Psoas muscle (tissue), 8 donors: ENCODE measurements around the gene RNF213. TPM values are rescaled to one million over a fixed set of nuclear protein-coding genes. Genes with fewer than 3 reads are reported as not detected.

Experiments
- ATAC-seq, 4 donors: fragments of 200-7000 bp; cut with Tn5 transposase; one replicate each; pipeline ENCODE4 v1.9.1; 2020; ENCODE audit warnings: moderate library complexity in 3 of 4, mild to moderate bottlenecking in 2 of 4
- DNase-seq, 2 donors: peaks; one replicate each; pipeline ENCODE4 v3.0.0-alpha.2; 2020
- H3K27ac ChIP-seq: fragments of 200-600 bp; one replicate; pipeline ENCODE4 v1.8.0; 2022
- H3K27me3 ChIP-seq, 3 donors: fragments of 200-600 bp in 1 of 3; one replicate each; pipeline versions ENCODE4 v1.6.1 to v1.8.0; 2013 to 2022; ENCODE audit warnings: low read length in 2 of 3, mild to moderate bottlenecking in 2 of 3, moderate library complexity in 1 of 3; ENCODE audit not compliant: insufficient read depth in 3 of 3
- H3K36me3 ChIP-seq, 2 donors: fragments of 200-600 bp in 1 of 2; one replicate each; pipeline versions ENCODE4 v1.6.1 to v1.8.0; 2013 to 2022; ENCODE audit warnings: low read depth in 1 of 2, mild to moderate bottlenecking in 1 of 2, moderate library complexity in 1 of 2; ENCODE audit not compliant: insufficient read depth in 1 of 2
- H3K4me1 ChIP-seq: fragments of 200-600 bp; one replicate; pipeline ENCODE4 v1.8.0; 2022
- H3K4me3 ChIP-seq: fragments of 200-600 bp; one replicate; pipeline ENCODE4 v1.8.0; 2022; ENCODE audit warnings: mild to moderate bottlenecking
- H3K9me3 ChIP-seq: fragments of 200-600 bp; one replicate; pipeline ENCODE4 v1.8.0; 2022
- WGBS, 3 donors: extraction: QIAGEN DNeasy Blood & Tissue Kit; methylation state at CpG; one replicate each; pipeline versions ENCODE4 v1.1.6 to v1.1.7; 2013; 5-methylcytosine and 5-hydroxymethylcytosine counted together
- intact Hi-C, 2 donors: fragments of 100-400 bp; cut with DNase I; formaldehyde crosslinking; loops; one replicate each; pipeline versions ENCODE4 v1.11.0 to v1.14.2; 2022
- polyA plus RNA-seq, 3 donors: library from polyadenylated mRNA; stranded (reverse); fragments of 200-250 nt; gene quantifications; one replicate each; pipeline ENCODE4 v1.2.3, GENCODE V29; 2013
- total RNA-seq, 4 donors: library from RNA; stranded (reverse); fragmentation: NEBNext Ultra II Directional in 2 of 4; extraction: Animal tissue kit (Norgen Biotek cat#: 25700) in 2 of 4; gene quantifications; one replicate each; pipeline versions ENCODE4 v1.2.1 to v1.2.4, GENCODE V29; 2021 to 2023
- TF ChIP-seq, protein P1 (sequence below): fragments of 200-600 bp; IDR thresholded peaks from one replicate; pipeline ENCODE4 v1.8.0; 2022; ENCODE audit warnings: antibody characterized with exemption
- donor health status: healthy with polysubstance abuse.
- donor health status: DM: no; HTN: no; CAD: no; lungs with moderate emphysema.
- donor health status: Bipolar disorder and iron deficiency.
- donor health status: healthy.
- donor health status: DM: yes; HTN: yes; CAD: no.
- donor health status: DM: no; HTN: no; CAD: no.
- donor health status: DM: no; HTN: no; CAD: no.
- donor health status: DM: yes; HTN: yes; CAD: no.

RNF213 gene
- total and polyA plus RNA-seq, 7 donors, result 10.2 to 42.0 (median 33.7) TPM

DNA sequence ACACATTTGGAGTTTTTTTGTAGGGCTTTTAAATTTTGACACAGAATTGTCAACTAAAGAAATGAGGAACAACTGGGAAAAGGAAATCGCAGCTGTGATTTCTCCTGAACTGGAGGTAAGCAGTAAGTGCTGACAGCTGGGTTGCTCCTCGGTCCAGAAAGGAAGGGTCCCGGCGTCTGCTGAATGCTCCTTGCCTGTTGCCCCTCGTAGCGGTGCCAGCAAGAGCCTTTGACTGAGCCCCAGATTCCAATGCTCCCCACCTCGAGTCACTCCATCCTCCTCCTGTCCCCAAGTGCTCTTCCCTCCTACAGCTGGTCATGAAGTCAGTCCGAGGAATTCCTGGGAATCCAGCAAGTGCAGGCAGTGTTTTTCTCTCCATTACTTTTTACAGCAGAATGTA is 122.3 kb downstream of the RNF213 start:
- TF ChIP-seq, protein P1, sequence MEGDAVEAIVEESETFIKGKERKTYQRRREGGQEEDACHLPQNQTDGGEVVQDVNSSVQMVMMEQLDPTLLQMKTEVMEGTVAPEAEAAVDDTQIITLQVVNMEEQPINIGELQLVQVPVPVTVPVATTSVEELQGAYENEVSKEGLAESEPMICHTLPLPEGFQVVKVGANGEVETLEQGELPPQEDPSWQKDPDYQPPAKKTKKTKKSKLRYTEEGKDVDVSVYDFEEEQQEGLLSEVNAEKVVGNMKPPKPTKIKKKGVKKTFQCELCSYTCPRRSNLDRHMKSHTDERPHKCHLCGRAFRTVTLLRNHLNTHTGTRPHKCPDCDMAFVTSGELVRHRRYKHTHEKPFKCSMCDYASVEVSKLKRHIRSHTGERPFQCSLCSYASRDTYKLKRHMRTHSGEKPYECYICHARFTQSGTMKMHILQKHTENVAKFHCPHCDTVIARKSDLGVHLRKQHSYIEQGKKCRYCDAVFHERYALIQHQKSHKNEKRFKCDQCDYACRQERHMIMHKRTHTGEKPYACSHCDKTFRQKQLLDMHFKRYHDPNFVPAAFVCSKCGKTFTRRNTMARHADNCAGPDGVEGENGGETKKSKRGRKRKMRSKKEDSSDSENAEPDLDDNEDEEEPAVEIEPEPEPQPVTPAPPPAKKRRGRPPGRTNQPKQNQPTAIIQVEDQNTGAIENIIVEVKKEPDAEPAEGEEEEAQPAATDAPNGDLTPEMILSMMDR, result no peak
- WGBS, 3 donors, result 65 to 76% (median 75%) methylated on average over 8 of the region's 8 CpGs
- DNase-seq (peak in 1 of 2 donors; percentile 41), ATAC-seq (no peak)
- no peak overlapping the region for H3K4me3 ChIP-seq
- H3K9me3 ChIP-seq, result no peaks in the 10 kb centered on the region
- no peak overlapping the region for H3K27ac ChIP-seq
- no peaks in the 10 kb centered on the region for H3K27me3 ChIP-seq
- intact Hi-C loops, result no loop called here
- peaks cover 6 to 100% of the 10 kb centered on the region in 2 donors for H3K36me3 ChIP-seq
- H3K4me1 ChIP-seq, result no peaks in the 10 kb centered on the region

DNA sequence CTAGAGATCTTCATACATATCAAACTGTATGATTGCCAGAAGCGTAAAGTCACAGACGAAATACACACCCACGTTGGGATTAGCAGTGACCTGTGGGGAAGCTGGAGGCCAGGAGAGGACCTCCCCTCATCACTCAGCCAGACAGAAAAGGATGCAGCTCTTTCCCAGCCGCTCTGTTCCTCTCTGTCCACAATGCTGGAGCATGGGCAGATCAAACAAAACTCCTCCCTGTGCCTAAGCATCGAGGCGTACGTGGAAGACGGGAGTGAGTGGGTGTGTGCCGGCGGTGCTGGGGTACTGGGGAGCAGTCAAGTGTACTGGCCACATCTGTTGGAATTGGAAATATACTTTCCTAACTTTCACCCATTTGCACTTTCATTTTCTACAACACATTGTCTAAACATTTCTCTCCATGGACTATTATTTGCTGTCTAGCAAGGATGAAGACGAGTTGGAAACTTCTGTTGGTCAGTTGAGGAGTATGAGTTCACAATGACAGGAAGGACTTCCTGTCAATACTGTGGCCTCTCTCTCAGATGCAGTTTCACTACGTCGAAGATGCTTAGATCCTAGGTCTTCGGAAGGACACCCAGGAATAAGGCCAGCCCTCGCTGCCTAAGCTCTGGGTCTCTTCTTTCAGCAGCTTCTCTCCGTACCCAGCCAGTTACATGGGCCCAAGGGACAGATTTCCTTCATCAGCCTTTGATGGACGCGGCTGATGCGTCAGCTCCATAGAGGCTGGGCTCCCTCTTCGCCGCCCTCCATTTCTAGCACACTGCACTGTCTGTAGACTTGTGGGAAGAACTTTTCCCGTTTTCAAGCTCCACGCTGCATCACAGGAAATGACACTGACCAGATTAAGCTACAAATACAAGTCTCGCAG is 123.7 kb downstream of the RNF213 start:
- H3K36me3 ChIP-seq, result peaks cover 8 to 100% of the 10 kb centered on the region in 2 donors
- ATAC-seq, result no peak

DNA sequence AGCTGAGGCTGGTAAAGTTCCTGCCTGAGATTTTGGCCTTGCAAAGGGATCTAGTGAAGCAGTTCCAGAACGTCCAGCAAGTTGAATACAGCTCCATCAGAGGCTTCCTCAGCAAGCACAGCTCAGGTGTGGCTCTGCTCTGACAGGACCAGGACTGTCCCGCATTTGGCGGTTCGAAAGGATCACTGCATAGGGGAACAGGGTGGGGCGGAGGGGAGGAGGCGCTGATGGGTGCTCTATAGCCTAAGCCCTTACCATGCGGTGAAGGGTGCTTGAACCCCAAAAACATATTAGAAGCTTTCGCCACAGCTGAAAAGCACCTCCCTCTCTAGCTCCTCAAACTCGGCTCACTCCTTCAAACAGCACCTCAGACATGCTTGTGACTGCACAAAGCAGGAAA is 124.4 kb downstream of the RNF213 start:
- intact Hi-C loops, result no loop called here
- H3K27ac ChIP-seq, result no peak overlapping the region
- no peaks in the 10 kb centered on the region for H3K4me1 ChIP-seq
- no peaks in the 10 kb centered on the region for H3K27me3 ChIP-seq
- TF ChIP-seq, protein P1, result no peak
- ATAC-seq, result no peak
- DNase-seq, result peak in 1 of 2 donors; percentile 25
- H3K4me3 ChIP-seq, result no peak overlapping the region
- H3K36me3 ChIP-seq, result peaks cover 8 to 100% of the 10 kb centered on the region in 2 donors
- WGBS, 3 donors, result 94 to 97% (median 94%) methylated on average over 9 of the region's 9 CpGs
- H3K9me3 ChIP-seq, result no peaks in the 10 kb centered on the region

More for the DNA sequence above, 123.7 kb downstream of the RNF213 start:
- no peaks in the 10 kb centered on the region for H3K27me3 ChIP-seq
- intact Hi-C loops, result no loop called here
- H3K27ac ChIP-seq, result no peak overlapping the region
- 75 to 83% (median 79%) methylated on average over 24 of the region's 24 CpGs for WGBS, 3 donors
- H3K4me3 ChIP-seq, result no peak overlapping the region
- DNase-seq, result peak in 1 of 2 donors; percentile 12
- no peaks in the 10 kb centered on the region for H3K9me3 ChIP-seq
- H3K4me1 ChIP-seq, result no peaks in the 10 kb centered on the region
- TF ChIP-seq, protein P1, result no peak

DNA sequence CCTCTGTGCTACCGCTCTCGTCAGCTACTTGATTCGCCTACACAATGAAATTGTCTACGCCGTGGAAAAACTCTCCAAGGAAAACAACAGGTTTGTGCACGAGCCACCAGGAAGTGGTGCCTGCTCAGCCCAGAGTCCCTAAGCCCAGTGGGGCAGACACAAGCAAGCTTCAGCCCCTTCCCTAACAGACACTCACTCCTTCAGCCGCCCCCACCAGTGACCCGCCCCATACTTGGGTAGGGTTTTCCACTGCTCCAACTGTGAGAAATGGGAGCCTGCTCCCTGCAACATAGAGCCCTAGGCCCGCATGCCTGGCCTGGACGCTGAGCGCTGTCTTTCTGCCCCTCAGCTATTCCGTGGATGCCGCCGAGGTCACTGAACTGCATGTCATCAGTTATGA is 125.7 kb downstream of the RNF213 start:
- H3K4me3 ChIP-seq, result no peak overlapping the region
- H3K9me3 ChIP-seq, result no peaks in the 10 kb centered on the region
- DNase-seq (no peak), ATAC-seq (no peak)
- no peak overlapping the region for H3K27ac ChIP-seq
- 90 to 93% (median 92%) methylated on average over 14 of the region's 14 CpGs for WGBS, 3 donors
- intact Hi-C loops, result no loop called here
- H3K4me1 ChIP-seq, result no peaks in the 10 kb centered on the region
- H3K27me3 ChIP-seq, result no peaks in the 10 kb centered on the region
- peaks cover 10 to 100% of the 10 kb centered on the region in 2 donors for H3K36me3 ChIP-seq
- TF ChIP-seq, protein P1, result no peak
